Kidney (tissue), 14 donors: Measurements from ENCODE around the gene TMEM208. TPM values are rescaled to one million over a fixed set of nuclear protein-coding genes. Genes with fewer than 3 reads are reported as not detected.

Experiments used
- DNase-seq, 5 donors: peaks; one replicate each; pipeline ENCODE4 v3.0.0-alpha.2; 2013 to 2020
- FAIRE-seq: peaks from 2 replicates; lab custom pipeline; 2012; peaks lifted over from hg19 to GRCh38; lab: Jason Lieb, UNC
- H3K27ac ChIP-seq, 2 donors: one replicate each; pipeline ENCODE4 v1.7.0; 2013; ENCODE audit warnings: low read depth in 2 of 2, low read length in 2 of 2, inconsistent platforms in 1 of 2
- H3K27me3 ChIP-seq: one replicate; pipeline ENCODE4 v1.7.1; 2013; ENCODE audit warnings: low read length, inconsistent platforms; ENCODE audit not compliant: control insufficient read depth, insufficient read depth
- H3K36me3 ChIP-seq, 3 donors: one replicate each; pipeline versions ENCODE4 v1.7.0 to v1.7.1; 2013; ENCODE audit warnings: low read length in 3 of 3, control low read depth in 1 of 3, inconsistent platforms in 1 of 3; ENCODE audit not compliant: insufficient read depth in 3 of 3, control insufficient read depth in 2 of 3
- H3K4me1 ChIP-seq, 3 donors: one replicate each; pipeline versions ENCODE4 v1.7.0 to v1.7.1; 2013; ENCODE audit warnings: low read length in 3 of 3, inconsistent platforms in 1 of 3, low read depth in 1 of 3; ENCODE audit not compliant: control insufficient read depth in 2 of 3, insufficient read depth in 2 of 3
- H3K4me3 ChIP-seq, 3 donors: one replicate each; pipeline versions ENCODE4 v1.7.0 to v1.8.1; 2013; ENCODE audit warnings: low read length in 3 of 3, control low read depth in 1 of 3, inconsistent platforms in 1 of 3
- H3K9ac ChIP-seq, 3 donors: one replicate each; pipeline versions ENCODE4 v1.7.0 to v1.7.1; 2013; ENCODE audit warnings: low read length in 3 of 3, control low read depth in 1 of 3, inconsistent platforms in 1 of 3
- H3K9me3 ChIP-seq, 3 donors: one replicate each; pipeline versions ENCODE4 v1.7.0 to v1.7.1; 2013; ENCODE audit warnings: low read length in 3 of 3, control low read depth in 1 of 3, inconsistent platforms in 1 of 3; ENCODE audit not compliant: control insufficient read depth in 2 of 3, insufficient read depth in 1 of 3
- intact Hi-C: fragments of 100-400 bp; cut with DNase I; formaldehyde crosslinking; loops from one replicate; pipeline ENCODE4 v1.11.1; 2022
- polyA plus RNA-seq: library from polyadenylated mRNA; stranded (reverse); fragments of 350-450 nt; fragmentation: Illumina TruSeq; extraction: RNeasy Lipid Tissue Mini Kit (QIAGEN cat#74804); gene quantifications from one replicate; pipeline ENCODE4 v1.2.3, GENCODE V29; 2014; ENCODE audit warnings: low read depth, low replicate concordance; ENCODE audit not compliant: insufficient read depth
- total RNA-seq: library from RNA; stranded (reverse); fragmentation: NEBNext Ultra II Directional; extraction: Animal tissue kit (Norgen Biotek cat#: 25700); gene quantifications from one replicate; pipeline ENCODE4 v1.2.1, GENCODE V29; 2021
- TF ChIP-seq, protein P1 (sequence below): IDR thresholded peaks from 3 replicates; pipeline ENCODE4 v1.5.1; 2012; ENCODE audit warnings: mild to moderate bottlenecking, moderate library complexity, borderline replicate concordance; ENCODE audit not compliant: insufficient read depth; ENCODE audit errors: extremely low read depth
- donor health status: control.
- donor health status: control.
- donor health status: control.
- donor health status: control.
- donor health status: control.
- donor health status: DM: yes; HTN: yes; CAD: no.
- donor health status: Normal renal cell carcinoma (clear cell type).

The TMEM208 gene
- total and polyA plus RNA-seq, 2 donors from 2014 or later = 47.1 to 145 TPM

GRCh38 chr16:67179421-67180080, 47.4 kb upstream of the TMEM208 start:
- intact Hi-C loops = no loop called here
- H3K4me1 ChIP-seq = peaks cover 0 to 28% (median 9%) of the 10 kb centered on the region in 3 donors
- H3K27me3 ChIP-seq = peaks cover 9% of the 10 kb centered on the region
- no peak for FAIRE-seq
- TF ChIP-seq, protein P1, sequence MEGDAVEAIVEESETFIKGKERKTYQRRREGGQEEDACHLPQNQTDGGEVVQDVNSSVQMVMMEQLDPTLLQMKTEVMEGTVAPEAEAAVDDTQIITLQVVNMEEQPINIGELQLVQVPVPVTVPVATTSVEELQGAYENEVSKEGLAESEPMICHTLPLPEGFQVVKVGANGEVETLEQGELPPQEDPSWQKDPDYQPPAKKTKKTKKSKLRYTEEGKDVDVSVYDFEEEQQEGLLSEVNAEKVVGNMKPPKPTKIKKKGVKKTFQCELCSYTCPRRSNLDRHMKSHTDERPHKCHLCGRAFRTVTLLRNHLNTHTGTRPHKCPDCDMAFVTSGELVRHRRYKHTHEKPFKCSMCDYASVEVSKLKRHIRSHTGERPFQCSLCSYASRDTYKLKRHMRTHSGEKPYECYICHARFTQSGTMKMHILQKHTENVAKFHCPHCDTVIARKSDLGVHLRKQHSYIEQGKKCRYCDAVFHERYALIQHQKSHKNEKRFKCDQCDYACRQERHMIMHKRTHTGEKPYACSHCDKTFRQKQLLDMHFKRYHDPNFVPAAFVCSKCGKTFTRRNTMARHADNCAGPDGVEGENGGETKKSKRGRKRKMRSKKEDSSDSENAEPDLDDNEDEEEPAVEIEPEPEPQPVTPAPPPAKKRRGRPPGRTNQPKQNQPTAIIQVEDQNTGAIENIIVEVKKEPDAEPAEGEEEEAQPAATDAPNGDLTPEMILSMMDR = no peak
- H3K9ac ChIP-seq = no peak overlapping the region
- H3K4me3 ChIP-seq = no peak overlapping the region
- H3K9me3 ChIP-seq = no peaks in the 10 kb centered on the region
- no peak overlapping the region for H3K27ac ChIP-seq
- DNase-seq = no peak
- no peaks in the 10 kb centered on the region for H3K36me3 ChIP-seq

- Histone ChIP-seq H3K9ac (no peak overlapping the region), H3K9me3 (no peaks in the 10 kb centered on the region), H3K36me3 (no peaks in the 10 kb centered on the region), H3K27ac (no peak overlapping the region), H3K4me1 (peaks cover 0 to 31% (median 5%) of the 10 kb centered on the region in 3 donors), H3K27me3 (peaks cover 3% of the 10 kb centered on the region), H3K4me3 (no peak overlapping the region)
- DNase-seq (no peak), FAIRE-seq (no peak)
- intact Hi-C loops = no loop called here
- TF ChIP-seq, protein P1 = no peak
Measured at GRCh38 chr16:67180166-67180565, 46.8 kb upstream of the TMEM208 start.

- peaks cover 0 to 36% (median 9%) of the 10 kb centered on the region in 3 donors for H3K4me1 ChIP-seq
- FAIRE-seq (no peak), DNase-seq (peak in 1 of 5 donors; percentile 90)
- TF ChIP-seq, protein P1 = no peak
- no peak overlapping the region for H3K4me3 ChIP-seq
- intact Hi-C loops = no loop called here
- no peak overlapping the region for H3K9ac ChIP-seq
- no peaks in the 10 kb centered on the region for H3K9me3 ChIP-seq
- H3K27me3 ChIP-seq = no peaks in the 10 kb centered on the region
- H3K27ac ChIP-seq = peak overlapping the region in 1 of 2 donors; percentile 58
- H3K36me3 ChIP-seq = no peaks in the 10 kb centered on the region
Measured at GRCh38 chr16:67181346-67181745, 45.6 kb upstream of the TMEM208 start.
